NCI-H1694 (cell line): ENCODE data around the gene RHOT1.
"Not testable (repeated sequence)": the region's sequence is repeated elsewhere in the genome, so short reads cannot be mapped to it uniquely, and the experiment has no call there.

Experiments used
- DNase-seq: peaks from one replicate; lab custom pipeline; 2025; lab: John Stamatoyannopoulos, UW

RHOT1 gene

GRCh38 chr17:32159586-32160438 lies 17.5 kb downstream of the RHOT1 start:
- no peak for DNase-seq

- no peak for DNase-seq
These were observed 18.2 kb downstream of the RHOT1 start for GRCh38 chr17:32160526-32160925.

- DNase-seq = no peak
These were observed 18.7 kb downstream of the RHOT1 start for GRCh38 chr17:32161029-32161428.

- no peak for DNase-seq
These were observed 19.4 kb downstream of the RHOT1 start for GRCh38 chr17:32161506-32162365.

DNA sequence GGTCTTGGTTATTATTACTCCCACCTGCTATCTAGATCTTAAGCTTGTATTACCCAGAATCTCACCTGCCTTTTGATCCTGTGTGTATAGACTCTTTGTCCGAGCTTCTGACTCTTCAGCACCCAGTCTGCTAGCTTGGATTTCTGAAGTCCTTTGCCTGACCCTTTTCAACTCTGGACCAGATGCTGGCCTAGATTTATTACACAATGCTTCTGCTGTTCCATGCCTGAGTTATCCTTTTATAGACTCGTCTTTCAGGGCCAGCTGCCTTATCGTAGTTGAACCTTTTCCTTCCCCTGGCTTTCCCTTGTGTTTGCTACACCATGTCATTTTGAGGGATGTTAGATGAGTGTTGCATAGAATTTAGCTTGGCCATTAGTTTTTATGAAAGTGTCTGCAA lies 32.6 kb downstream of the RHOT1 start:
- DNase-seq = no peak

- DNase-seq = not testable (repeated sequence)
These were observed 36.4 kb downstream of the RHOT1 start for GRCh38 chr17:32178679-32179078.

DNA sequence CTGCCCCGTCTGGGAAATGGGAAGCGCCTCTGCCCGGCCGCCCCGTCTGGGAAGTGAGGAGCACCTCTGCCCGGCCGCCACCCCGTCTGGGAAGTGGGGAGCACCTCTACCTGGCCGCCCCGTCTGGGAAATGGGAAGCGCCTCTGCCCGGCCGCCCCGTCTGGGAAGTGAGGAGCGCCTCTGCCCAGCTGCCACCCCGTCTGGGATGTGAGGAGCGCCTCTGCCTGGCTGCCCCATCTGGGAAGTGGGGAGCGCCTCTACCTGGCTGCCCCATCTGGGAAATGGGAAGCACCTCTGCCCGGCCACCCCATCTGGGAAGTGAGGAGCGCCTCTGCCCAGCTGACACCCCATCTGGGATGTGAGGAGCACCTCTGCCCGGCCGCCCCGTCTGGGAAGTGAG lies 36.8 kb downstream of the RHOT1 start:
- not testable (repeated sequence) for DNase-seq

- not testable (repeated sequence) for DNase-seq
These were observed 37.2 kb downstream of the RHOT1 start for GRCh38 chr17:32179526-32179925.

GRCh38 chr17:32180262-32180661 lies 38.0 kb downstream of the RHOT1 start:
- not testable (repeated sequence) for DNase-seq

GRCh38 chr17:32185875-32186274 lies 43.6 kb downstream of the RHOT1 start:
- DNase-seq = no peak

- DNase-seq = no peak
These were observed 45.0 kb downstream of the RHOT1 start for GRCh38 chr17:32187271-32187670.

GRCh38 chr17:32189343-32189742 lies 47.0 kb downstream of the RHOT1 start:
- DNase-seq = no peak

DNA sequence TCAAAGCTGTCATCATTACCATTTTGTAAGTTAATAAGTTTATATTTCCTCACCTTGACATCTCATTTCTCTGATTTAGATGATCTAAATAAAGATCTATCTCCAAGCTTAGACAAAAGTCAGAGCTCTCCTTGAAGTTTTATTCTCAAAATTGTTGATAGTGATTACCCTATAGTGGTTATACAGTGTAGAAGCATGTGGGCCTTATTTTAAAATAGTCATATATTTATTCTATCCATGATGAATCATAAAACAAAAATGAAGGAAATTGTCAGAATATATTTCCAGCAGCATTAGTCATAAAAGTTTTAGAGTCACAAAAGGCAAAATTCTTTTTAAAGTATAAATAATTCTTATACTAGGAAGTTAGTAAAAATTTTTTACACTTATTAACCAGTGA lies 49.0 kb downstream of the RHOT1 start:
- no peak for DNase-seq

DNA sequence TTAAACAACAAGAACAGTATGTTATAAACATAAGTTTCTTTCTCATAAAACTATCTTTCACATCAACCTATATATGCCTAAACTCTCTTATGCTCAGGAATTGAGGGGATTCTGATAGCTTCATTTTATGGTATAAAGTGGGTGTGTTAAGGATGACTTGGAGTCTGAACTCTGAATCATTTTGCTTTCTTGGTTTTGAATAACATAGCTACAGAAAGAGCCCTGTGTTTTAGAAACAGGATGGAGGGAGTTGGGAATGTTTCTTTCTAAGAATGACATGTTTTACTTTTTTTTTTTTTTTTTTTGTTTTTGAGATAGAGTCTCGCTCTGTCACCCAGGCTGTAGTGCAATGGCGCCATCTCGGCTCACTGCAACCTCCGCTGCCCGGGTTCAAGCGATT lies 50.1 kb downstream of the RHOT1 start:
- DNase-seq = no peak

- DNase-seq = no peak
These were observed 55.7 kb downstream of the RHOT1 start for GRCh38 chr17:32197987-32198386.

- DNase-seq = no peak
These were observed 64.6 kb downstream of the RHOT1 start for GRCh38 chr17:32206861-32207260.

DNA sequence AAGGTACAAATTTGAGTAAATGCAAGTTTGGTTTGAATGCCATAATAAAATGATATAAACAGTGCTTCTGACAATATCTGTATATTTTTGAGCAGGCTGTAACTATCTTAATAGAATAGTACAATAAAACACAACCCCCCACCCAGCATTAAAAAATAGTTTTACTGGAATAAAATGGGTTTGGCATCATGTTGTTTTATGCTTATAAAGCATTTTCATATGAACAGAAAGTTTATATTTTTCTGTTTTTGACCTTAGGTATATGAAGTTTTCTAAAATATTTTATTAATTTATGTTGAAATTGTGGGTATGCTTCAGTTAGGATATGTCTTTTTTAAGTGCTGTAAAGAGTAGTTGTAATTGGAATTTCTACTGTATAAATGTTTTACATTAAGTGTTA lies 66.1 kb downstream of the RHOT1 start:
- DNase-seq = no peak

DNA sequence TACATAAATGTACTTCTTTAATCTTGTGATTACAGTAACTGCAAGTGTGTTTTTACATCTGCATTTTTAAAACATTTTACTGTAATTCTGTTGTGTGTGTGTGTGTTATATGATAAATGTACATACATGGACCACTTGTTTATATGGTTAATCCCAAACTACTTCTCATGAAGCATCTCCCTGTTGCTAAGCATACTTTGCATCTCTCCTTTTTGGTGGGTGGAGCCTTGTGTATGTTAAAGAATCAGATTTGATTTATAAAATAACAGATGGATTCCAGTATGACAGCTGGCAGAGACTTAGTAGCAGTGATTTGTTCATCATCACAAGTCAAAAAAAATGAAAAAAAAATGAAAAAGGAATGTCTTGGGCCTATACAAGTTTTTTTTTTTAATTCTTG lies 67.3 kb downstream of the RHOT1 start:
- no peak for DNase-seq

GRCh38 chr17:32211671-32212070 lies 69.4 kb downstream of the RHOT1 start:
- no peak for DNase-seq

DNA sequence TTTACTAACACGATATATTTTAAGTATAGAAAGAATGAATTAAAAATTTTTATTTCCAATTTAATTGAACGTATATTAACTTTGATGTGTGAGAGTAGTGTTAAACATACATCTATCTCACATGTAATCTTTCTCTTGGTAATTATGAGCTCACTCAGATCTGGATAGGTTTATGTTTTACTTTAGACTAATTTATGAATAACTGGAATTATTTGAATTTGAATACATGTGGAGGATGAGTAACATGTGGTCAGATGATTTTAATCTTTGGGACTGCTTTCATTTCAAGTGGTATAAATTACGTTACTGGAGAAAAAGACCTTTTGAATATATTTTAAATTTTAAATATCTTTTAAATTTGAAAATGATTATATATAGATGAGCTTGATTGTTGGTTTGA lies 73.4 kb downstream of the RHOT1 start:
- no peak for DNase-seq

DNA sequence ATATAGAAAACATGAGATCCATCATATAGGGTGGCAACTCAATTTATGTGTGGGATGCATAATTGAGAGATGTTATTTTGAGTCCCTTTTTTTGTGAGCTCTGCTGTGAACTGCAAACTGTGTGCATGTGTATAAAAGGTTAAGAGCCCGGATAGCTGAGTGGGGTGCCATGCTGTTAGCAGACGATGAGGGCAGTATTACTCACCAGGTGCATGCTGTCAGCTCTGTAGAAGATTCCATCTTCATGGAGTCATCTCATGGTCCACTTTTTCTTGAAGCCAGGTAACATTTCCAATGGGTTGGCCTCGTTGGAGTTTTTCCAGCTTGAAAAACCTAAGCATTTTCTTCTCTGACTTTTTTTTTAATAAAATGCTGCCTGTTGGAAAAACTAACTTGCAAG lies 80.3 kb downstream of the RHOT1 start:
- DNase-seq = no peak

- DNase-seq = no peak
These were observed 81.4 kb downstream of the RHOT1 start for GRCh38 chr17:32223703-32224102.

DNA sequence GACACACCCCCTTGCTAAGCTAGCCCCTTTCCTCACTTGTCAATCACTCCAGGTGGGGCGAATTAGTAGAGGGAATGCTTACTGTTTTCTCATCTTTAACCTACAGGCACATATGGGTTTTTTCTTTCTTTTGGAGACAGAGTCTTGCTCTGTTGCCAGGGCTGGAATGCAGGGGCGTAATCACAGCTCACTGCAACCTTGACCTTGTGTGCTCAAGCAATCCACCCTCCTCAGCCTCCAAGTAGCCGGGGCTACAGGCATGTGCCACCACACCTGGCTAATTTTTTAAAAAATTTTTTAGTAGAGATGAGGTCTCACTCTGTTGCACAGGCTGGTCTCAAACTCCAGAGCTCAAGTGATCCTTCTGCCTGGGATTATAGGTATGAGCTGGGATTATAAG lies 84.6 kb downstream of the RHOT1 start:
- no peak for DNase-seq
